Stromal cell of bone marrow (primary cell): ENCODE measurements around the gene ANKRD23.
"Not testable (repeated sequence)": the region's sequence is repeated elsewhere in the genome, so short reads cannot be mapped to it uniquely, and the experiment has no call there.

Source experiments
- DNase-seq: peaks from one replicate; pipeline ENCODE4 v3.0.0-alpha.2; 2012; ENCODE audit warnings: low read depth

ANKRD23 gene

GRCh38 chr2:96843538-96844268 is at the start of gene ANKRD23:
Gene ANKRD23, minus strand, starts transcription at chr2:96844021. Its CDS starts 29 bp downstream, at chr2:96843992.
- DNase-seq, result no peak

GRCh38 chr2:96891591-96892333 is 47.9 kb upstream of the ANKRD23 start:
- no peak for DNase-seq

DNA sequence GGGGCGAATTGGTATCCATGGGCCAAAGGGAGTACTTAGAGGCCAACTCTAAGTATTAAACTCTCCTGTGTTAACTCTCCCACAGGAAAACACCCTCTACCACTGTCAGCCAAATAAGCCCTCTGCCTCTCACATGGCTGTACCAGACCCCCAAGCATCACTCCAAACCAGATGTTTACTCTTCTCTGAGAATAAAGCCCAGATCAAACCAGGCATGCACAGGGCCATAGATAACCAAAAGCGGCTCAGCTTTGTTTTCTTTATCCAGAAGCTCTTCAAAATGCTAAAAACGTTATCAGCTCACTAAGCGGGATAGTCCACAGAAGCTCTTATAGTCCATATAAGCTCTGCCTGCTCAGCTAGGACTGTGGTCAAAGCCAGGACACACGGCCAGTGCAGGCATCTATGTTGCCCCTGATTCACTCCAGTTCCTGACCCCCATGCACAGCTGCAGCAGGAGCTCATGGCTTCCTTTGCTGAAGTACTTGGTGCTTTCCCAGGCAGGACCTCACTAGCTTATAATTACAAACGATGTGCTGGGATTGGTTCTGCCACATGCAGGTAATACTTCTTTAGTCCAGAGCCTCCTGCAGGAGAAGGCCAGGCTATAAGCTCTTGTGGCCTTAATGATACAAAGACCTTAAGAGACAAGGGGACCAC is 47.0 kb upstream of the ANKRD23 start:
- DNase-seq, result no peak

DNA sequence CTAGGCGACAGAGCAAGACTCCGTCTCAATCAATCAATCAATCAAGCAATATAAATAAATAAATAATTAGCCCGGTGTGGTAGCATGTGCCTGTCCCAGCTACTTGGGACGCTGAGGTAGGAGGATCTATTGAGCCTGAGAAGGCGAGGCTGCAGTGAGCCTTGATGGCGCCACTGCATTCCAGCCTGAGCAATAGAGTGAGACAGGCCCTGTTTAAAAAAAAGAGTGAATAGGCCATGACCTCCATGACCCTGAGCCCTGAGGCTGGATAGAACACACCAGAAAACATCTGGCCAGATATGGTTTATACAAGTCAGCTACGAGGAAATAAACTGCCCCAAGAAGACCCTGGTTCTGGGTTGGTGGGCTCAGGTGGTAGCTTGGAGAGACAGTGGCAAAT is 46.4 kb upstream of the ANKRD23 start:
- DNase-seq, result no peak

DNA sequence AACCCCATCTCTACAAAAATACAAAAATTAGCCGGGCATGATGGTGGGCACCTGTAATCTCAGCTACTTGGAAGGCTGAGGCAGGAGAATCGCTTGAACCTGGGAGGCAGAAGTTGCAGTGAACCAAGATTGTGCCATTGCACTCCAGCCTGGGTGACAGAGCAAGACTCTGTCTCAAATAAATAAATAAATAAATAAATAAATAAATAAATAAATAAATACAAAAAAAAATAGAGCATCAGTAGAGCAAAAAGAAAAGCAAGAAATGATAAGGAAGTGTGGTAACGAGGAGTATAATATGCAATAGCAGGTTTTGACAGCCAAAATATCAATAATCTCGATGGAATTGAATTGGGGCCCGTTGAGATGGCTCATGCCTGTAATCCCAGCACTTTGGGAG is 45.7 kb upstream of the ANKRD23 start:
- DNase-seq, result not testable (repeated sequence)

DNA sequence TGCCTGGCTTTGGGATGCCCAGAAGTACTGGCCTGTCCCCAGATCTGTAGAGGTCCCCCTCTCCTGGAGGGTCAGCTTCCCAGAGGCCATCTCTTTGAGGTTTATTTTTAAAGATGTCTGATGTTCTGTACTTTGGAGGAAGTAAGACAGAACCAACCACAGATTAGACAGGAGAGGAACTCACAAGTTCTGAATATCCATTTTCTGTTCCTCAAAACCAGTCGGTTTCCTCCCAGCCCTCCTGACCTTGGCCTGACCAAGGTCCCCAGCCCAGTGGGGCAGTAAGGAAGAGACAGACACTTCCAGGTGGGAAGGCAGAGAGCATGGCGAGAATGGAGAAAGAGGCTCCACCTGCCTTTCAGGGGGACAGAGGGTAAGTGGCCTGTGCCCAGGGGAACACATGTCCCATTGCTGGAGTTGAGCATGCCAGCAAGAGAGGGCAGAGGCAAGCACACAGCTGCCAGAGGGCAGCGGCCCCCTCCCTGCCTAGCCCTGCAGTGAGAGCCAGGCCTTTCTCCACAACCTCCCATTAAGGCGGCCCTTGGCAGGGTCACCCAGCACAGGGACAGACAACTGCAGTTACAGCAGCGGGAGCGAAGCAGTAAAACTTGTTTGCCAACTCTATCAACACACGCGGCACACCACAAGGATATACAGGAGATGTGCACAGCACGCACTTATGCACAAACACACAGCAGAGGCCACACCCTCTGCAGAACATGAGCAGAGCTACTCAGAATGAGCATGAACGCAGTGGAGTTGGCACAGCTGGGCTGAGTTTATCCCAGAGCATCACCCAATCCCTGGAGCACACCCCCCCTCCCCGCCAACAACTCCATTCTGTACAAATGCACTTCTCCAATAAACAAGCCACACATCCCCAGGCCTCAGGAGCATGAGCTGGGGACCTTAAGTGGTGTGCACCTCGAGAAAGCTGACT is 44.5 kb upstream of the ANKRD23 start:
- DNase-seq, result no peak

GRCh38 chr2:96887493-96888012 is 43.7 kb upstream of the ANKRD23 start:
- no peak for DNase-seq

- DNase-seq, result no peak
Observed at GRCh38 chr2:96885432-96886347, 41.9 kb upstream of the ANKRD23 start.

- no peak for DNase-seq
Observed at GRCh38 chr2:96884299-96885094, 40.7 kb upstream of the ANKRD23 start.

GRCh38 chr2:96883306-96883705 is 39.5 kb upstream of the ANKRD23 start:
- DNase-seq, result no peak

- DNase-seq, result no peak
Observed at GRCh38 chr2:96882906-96883305, 39.1 kb upstream of the ANKRD23 start.

GRCh38 chr2:96882230-96882629 is 38.4 kb upstream of the ANKRD23 start:
- no peak for DNase-seq

DNA sequence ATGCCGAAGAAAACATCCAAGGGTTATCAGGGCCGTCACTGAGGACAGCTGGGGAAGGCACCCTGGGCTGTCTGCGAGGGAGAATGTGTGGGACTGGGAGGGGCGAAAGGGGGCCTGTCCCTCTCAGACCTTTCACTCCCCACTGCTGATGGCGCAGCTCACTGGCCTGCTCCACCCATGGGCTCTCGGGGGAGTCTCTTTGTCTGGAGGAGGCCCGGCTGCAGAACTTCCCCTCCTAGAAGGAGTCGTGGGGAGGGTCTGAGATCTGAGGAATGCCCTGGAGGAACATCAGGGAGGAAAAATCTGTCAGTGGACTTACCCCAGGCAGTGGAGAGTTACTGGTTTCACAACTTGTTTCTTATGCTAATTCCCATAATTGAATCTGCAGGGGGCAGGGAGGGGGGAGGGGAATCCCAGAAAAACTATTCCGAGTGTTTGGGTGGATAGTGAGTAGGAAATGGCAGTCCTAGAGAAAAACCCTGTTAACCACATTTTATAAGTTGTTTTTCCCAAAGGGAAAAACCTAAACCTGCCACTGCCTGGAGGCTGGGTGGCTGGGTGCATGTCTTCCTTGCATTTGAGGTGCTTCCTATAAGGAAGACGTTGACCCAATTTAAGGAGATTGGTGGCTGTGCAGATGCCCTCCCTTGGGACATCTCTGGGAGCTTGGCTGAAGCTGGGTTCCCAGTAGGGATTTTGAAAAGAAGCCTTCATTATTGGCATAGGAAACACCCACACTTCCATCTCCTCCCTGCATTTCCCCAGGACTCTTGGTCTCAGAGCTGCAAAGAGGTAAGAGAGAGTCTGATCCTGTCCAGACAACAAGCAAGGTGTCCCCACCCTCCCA is 37.8 kb upstream of the ANKRD23 start:
- no peak for DNase-seq

DNA sequence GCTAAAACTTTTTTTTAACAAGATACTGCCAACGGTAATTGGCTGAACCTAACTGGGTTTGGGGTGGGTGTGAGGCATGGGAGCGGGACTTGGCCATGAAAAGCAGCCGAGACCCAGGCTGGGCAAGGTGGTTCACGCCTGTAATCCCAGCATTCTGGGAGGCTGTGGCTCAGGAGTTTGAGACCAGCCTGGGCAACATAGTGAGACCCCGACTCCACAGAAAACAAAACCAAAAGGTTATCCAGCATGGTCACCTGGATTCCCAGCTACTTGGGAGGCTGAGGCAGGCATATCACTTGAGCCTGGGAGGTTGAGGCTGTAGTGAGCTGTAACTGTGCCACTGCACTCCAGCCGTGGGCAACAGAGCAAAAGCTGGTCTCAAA is 37.1 kb upstream of the ANKRD23 start:
- DNase-seq, result no peak

- DNase-seq, result no peak
Observed at GRCh38 chr2:96879545-96880040, 35.8 kb upstream of the ANKRD23 start.

- no peak for DNase-seq
Observed at GRCh38 chr2:96878796-96879544, 35.1 kb upstream of the ANKRD23 start.

DNA sequence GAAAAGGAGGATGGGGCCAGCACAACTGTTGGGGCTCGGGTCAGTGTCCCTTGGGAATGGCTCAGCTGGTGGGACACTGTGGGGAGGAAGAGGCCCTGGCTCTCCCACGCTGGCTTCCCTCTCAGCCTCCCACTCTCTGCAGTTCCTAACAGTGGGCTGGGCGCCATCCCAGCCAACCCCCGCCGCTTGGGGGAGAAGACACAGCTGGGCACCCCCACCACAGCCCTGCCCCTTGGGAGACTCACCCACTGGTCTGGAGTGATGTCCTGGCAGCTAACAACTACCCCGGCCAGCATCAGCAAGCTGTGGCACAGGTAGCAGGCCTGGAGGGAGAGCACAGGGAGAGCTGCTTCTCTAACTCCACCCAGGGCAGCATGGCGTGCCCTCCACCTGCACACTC is 34.4 kb upstream of the ANKRD23 start:
- DNase-seq, result no peak

GRCh38 chr2:96877631-96878092 is 33.8 kb upstream of the ANKRD23 start:
- no peak for DNase-seq
